ENCODE measurements around the gene CMBL.
A peak's percentile ranks its signal among the peaks of the same experiment; 100 is the strongest.

CMBL gene

DNA sequence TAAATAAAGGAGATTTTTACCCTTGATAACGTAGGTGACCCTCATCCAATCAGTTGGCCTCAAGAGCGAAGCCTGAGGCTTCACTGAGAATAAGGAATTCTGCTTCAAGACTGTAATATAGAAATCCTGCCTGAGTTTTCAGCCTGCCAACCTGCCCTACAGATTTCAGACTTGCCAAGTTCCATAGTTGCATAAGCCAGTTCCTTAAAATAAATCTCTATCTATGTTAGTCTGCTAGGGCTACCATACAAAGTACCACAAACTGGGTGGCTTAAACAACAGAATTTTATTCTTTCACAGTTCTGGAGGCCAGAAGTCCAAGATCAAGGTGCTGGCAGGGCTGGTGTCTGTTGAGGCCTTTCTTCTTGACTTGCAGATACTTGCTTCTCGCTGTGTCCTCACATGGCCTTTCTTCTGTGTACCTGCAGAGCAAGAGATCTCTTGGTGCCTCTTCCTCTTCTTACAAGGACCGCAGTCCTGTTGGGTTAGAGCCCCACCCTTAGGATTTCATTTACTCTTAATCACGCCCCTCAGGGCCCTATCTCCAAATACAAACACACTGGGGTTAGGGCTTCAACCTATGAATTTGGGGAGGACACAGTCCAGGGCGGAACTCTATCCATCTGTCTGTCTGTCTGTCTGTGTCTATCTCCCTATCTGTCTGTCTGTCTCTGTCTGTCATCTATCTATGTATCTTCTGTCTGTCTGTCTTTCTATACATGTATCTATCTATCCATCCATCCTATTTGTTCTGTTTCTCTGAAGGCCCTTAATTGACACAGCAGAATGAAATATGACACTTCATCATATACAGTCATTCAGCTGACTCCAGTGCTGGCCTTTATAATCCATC is 17.0 kb upstream of the CMBL start:
- no peak overlapping the region for H3K4me3 ChIP-seq (ENCODE audit: low read depth, low read length)
- TF ChIP-seq, protein P1, sequence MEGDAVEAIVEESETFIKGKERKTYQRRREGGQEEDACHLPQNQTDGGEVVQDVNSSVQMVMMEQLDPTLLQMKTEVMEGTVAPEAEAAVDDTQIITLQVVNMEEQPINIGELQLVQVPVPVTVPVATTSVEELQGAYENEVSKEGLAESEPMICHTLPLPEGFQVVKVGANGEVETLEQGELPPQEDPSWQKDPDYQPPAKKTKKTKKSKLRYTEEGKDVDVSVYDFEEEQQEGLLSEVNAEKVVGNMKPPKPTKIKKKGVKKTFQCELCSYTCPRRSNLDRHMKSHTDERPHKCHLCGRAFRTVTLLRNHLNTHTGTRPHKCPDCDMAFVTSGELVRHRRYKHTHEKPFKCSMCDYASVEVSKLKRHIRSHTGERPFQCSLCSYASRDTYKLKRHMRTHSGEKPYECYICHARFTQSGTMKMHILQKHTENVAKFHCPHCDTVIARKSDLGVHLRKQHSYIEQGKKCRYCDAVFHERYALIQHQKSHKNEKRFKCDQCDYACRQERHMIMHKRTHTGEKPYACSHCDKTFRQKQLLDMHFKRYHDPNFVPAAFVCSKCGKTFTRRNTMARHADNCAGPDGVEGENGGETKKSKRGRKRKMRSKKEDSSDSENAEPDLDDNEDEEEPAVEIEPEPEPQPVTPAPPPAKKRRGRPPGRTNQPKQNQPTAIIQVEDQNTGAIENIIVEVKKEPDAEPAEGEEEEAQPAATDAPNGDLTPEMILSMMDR (IDR thresholded peaks at IDR 0.05; ENCODE audit: insufficient read depth, low read depth, low read length, missing control alignments): no peak
- DNase-seq (ENCODE audit: low read depth): no peak

DNA sequence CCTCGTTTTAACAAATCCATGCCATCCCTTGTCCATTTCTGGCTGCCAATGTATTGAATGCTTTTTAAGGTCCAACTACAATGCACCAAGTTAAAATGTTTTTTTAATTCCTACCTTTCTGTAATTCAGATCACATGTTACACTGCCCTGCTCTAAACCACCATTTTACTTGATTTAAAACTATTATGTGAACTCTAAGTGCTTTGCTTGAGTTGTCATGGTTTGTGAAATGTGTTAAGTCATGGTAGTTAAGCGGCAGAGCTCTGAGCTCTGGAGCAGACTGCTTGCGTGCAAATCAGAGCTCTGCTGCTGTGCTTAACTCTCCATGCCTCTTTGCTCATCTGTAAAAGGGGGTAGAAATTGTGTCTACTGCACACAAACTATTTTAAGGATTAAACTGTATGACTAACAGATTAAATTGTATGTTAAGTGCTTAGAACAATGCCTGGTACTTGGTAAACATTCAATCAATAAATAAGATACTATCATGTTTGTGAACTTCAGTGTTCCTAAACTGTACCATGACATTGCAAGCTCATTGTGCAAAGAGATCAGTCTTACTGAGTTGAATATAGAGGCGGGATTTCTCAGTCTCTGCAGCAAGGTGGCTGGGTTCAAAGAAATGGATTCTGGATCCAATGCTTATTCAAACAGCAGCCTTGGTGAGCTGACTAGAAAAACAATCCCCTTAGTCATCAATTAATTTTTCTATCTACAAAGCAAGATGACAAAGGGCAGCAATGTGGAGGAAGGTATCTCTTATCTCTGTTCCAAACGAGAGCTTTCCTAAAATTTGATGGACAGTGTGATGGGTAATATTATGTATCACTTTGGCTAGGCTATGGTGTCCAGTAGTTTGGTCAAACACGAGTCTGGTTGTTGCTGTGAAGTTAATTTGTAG is 16.1 kb upstream of the CMBL start:
- H3K4me3 ChIP-seq (ENCODE audit: low read depth, low read length): no peak overlapping the region
- DNase-seq (ENCODE audit: low read depth): no peak
- TF ChIP-seq, protein P1 (IDR thresholded peaks at IDR 0.05; ENCODE audit: insufficient read depth, low read depth, low read length, missing control alignments): no peak

DNA sequence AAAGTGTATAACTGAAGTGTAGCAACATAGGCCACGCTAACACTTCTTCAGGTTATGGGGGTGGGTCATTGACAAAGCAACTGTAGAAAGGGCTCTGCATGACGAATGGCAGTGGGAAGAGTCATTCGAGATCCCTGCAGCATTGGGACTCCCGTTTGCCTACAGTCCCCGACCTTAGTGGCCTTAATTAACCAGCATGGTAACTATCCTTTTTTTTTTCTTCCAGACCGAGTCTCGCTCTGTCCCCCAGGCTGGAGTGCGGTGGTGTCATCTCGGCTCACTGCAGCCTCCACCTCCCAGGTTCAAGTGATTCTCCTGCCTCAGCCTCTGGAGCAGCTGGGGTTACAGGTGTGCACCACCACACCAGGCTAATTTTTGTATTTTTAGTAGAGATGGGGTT is 14.2 kb upstream of the CMBL start:
- TF ChIP-seq, protein P1 (IDR thresholded peaks at IDR 0.05; ENCODE audit: insufficient read depth, low read depth, low read length, missing control alignments): no peak
- DNase-seq (ENCODE audit: low read depth): no peak

DNA sequence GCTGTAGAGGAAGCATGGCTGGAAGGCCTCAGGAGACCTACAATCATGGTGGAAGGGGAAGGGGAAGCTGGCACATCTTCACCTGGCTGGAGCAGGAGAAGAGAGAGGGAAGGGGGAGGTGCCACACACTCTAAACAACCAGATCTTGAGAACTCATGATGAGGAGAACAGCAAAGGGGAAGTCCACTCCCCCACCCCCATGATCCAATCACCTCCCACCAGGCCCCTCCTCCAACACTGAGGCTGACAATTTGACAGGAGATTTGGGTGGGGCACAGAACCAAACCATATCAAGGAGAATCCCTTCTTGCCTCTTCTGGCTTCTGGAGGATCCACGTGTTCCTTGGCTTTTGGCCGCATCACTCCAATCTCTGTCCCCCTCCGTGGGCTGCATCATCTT is 13.1 kb upstream of the CMBL start:
- no peak overlapping the region for H3K4me3 ChIP-seq (ENCODE audit: low read depth, low read length)
- no peak for DNase-seq (ENCODE audit: low read depth)
- TF ChIP-seq, protein P1 (IDR thresholded peaks at IDR 0.05; ENCODE audit: insufficient read depth, low read depth, low read length, missing control alignments): no peak

More for the DNA sequence above, 14.2 kb upstream of the CMBL start:
- H3K4me3 ChIP-seq (ENCODE audit: low read depth, low read length): no peak overlapping the region

DNA sequence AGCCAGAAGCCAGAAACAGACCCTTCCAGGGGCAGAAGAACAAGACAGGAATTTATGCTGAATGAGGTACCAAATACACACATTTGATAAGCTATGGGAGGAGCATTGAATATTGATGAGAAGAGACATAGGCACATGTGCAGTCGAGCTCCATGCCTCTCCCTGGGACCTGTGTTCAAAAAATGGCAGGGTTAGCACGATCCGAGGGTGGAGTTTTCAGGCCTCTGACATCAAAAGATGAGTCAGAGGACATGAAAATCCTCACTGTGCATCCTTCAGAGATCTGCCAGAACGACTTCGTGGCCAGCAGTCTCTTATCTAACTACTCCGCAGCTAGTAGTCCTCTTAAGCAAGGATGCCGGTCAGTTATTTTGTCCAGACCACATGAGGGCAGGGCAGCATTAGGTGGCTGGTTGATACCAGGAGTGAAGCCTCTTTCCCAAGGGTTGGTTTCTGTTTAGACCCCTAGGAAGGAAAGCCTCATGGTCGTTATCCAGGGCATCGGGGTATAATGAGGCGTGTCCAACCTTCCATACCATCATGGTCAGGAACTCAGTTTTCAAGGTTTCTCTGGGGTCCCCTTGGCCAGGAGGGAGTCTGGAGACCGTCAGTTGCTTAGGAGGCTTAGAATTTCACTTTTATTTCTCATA is 11.6 kb upstream of the CMBL start:
- TF ChIP-seq, protein P1 (IDR thresholded peaks at IDR 0.05; ENCODE audit: insufficient read depth, low read depth, low read length, missing control alignments): no peak
- DNase-seq (ENCODE audit: low read depth): no peak
- no peak overlapping the region for H3K4me3 ChIP-seq (ENCODE audit: low read depth, low read length)

DNA sequence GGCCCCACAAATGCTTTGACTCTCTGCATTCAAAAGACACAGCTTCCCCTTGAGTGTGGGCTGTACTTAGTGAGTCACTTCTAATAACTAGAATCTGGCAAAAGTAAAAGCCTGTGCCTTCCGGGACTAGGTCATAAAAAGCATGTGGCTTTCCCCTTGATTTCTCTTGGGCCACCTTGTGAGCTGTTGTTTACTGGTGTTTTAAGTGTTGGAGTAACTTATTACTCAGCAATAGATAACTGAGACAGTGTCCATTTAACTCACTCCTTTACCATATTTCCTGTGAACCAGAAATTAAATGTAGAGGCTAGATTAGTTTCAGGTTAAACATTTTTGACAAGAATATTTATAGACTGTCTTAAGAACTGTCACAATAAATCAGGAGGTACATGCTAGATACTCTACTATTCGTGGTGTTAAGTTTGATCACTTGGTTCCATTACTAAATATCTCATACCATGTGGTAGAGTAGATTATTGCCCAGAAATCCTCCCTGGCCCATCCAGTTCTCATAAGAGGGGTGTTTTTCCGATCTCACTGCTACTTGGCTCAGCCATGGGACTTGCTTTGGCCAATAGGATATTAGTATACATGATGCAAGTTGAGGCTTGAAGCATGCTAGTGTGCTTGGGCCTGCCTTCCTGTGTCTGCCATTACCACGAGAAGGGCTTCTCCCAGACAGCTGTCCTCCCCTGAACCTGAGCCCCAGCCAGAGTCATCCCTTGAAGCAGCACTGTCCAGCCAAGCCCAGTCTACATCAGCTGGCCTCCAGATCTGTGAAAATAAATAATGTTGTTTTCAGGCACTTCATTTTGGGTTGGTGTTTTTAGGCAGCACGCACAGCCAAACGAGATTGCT is 10.4 kb upstream of the CMBL start:
- DNase-seq (ENCODE audit: low read depth): peak; percentile 66
- H3K4me3 ChIP-seq (ENCODE audit: low read depth, low read length): no peak overlapping the region
- TF ChIP-seq, protein P1 (IDR thresholded peaks at IDR 0.05; ENCODE audit: insufficient read depth, low read depth, low read length, missing control alignments): no peak
